WTC11 (cell line): ENCODE results near the gene IL1RAPL2.

Experiments
- ATF2 ChIP-seq: sonication (generic); formaldehyde crosslinking; IDR thresholded peaks from 2 replicates; pipeline ENCODE4 v1.8.1; 2022; ENCODE audit warnings: low read depth, missing genetic modification reagents, borderline replicate concordance
- CTCF ChIP-seq: fragments of 200-600 bp; IDR thresholded peaks from 2 replicates; pipeline ENCODE4 v1.8.0; 2022; ENCODE audit warnings: antibody characterized with exemption
- ETV6 ChIP-seq: sonication (generic); formaldehyde crosslinking; IDR thresholded peaks from 2 replicates; pipeline ENCODE4 v1.8.1; 2022; ENCODE audit warnings: mild to moderate bottlenecking, missing genetic modification reagents
- FOXJ3 ChIP-seq: sonication (generic); formaldehyde crosslinking; IDR thresholded peaks from 2 replicates; pipeline ENCODE4 v1.9.0; 2021; ENCODE audit warnings: missing genetic modification reagents, mild to moderate bottlenecking, borderline replicate concordance
- JUN ChIP-seq: sonication (generic); formaldehyde crosslinking; IDR thresholded peaks from 2 replicates; pipeline ENCODE4 v1.8.0; 2023; ENCODE audit warnings: mild to moderate bottlenecking, missing genetic modification reagents
- NR2C2 ChIP-seq: sonication (generic); formaldehyde crosslinking; IDR thresholded peaks from 2 replicates; pipeline ENCODE4 v1.8.0; 2022; ENCODE audit warnings: mild to moderate bottlenecking, missing genetic modification reagents
- TF ChIP-seq, protein P1 (sequence below): sonication (generic); formaldehyde crosslinking; IDR thresholded peaks from 2 replicates; pipeline ENCODE4 v1.8.1; 2023; ENCODE audit warnings: mild to moderate bottlenecking, missing genetic modification reagents, moderate library complexity

- no peak for TF ChIP-seq CTCF
- TF ChIP-seq ATF2 (CRISPR knock-in tag), result no peak
- no peak for TF ChIP-seq ETV6
- no peak for TF ChIP-seq JUN (CRISPR knock-in tag)
- TF ChIP-seq NR2C2 (CRISPR knock-in tag), result no peak
- no peak for TF ChIP-seq FOXJ3 (CRISPR knock-in tag)
- TF ChIP-seq, protein P1, sequence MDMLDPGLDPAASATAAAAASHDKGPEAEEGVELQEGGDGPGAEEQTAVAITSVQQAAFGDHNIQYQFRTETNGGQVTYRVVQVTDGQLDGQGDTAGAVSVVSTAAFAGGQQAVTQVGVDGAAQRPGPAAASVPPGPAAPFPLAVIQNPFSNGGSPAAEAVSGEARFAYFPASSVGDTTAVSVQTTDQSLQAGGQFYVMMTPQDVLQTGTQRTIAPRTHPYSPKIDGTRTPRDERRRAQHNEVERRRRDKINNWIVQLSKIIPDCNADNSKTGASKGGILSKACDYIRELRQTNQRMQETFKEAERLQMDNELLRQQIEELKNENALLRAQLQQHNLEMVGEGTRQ (CRISPR knock-in tag), result no peak
Measured at GRCh38 chrX:105725228-105725627, 1159.2 kb downstream of the IL1RAPL2 start.
